Measurements from ENCODE around the gene NUDT4B.
"Not testable (repeated sequence)": the region's sequence is repeated elsewhere in the genome, so short reads cannot be mapped to it uniquely, and the experiment has no call there.

GRCh38 chr1:148723515-148723914 is 25.1 kb upstream of the NUDT4B start:
- not testable (repeated sequence) for TF ChIP-seq CTCF, POLR2A (IDR thresholded peaks at IDR 0.05)

Data from uterus (tissue), 2 donors.